NCI-H2227 (cell line): ENCODE results near the gene DNAH17.
"Not testable (repeated sequence)": the region's sequence is repeated elsewhere in the genome, so short reads cannot be mapped to it uniquely, and the experiment has no call there.

ENCODE experiments used
- DNase-seq: peaks from one replicate; lab custom pipeline; 2025; ENCODE audit not compliant: unreplicated experiment; lab: John Stamatoyannopoulos, UW

The DNAH17 gene

DNA sequence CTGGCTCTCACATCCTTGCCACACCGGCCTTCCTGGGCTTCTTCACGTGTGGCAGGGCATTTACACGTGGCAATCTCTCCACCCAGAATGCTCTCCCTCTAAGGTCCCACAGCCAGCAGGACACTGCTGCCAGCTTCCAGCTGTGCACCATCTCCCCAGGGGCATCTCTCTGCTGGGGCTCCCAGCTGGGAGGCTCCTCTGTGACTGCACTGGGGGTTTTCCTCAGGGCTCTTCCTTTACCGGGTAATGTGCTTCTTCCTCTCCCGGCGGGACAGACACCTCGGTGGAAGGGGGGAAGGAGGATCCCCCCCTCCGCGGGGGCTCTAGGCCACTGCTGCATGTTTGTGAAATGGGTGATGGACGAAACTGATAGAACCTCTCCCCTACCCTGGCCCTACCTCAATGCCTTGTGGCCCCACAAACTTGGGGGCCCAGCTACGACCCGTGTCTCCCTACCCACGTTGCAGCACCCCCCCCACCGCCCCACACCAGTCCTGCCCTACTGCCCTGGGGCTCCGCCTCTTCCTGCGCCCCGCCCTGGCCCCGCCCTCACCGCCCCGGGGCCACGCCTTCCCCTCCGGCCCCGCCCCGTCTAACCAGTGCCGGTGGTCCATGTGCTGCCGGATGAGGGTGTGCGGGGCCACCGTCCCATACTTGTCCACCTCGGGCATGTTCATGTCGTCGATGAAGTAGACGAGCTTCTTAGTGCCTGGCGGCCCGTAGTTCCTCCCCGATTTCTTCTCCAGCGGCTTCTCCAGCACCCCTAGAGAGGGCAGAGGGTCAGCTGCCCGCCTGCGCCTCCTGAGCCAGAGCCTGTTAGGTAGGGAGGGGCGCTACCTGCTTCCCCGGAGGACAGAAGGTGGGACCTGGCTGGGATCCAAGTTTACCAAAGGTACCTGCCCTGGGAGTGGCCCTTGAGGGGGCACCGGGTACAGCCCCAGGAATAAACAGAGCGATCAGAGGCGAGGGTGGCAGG, 92.6 kb downstream of the DNAH17 start:
- no peak for DNase-seq

DNA sequence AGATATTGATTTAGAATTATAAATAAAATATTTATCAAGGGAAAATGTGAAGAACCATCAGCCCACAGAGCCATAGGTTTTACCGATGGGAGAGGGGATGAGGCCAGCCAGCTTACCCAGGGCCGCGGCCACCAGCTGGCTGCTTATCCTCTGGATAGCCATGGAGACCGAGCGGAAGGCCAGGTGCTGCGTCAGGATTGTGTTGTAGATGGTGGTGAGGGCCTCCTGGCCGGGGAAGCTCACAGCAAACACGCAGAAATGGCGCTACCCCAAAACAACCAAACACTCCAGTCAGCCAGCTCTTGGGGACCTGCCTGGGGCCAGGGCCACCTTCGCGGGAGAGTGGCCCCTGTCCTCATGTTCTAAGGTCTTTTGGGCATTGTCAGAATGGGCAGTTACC, 97.8 kb downstream of the DNAH17 start:
- DNase-seq = no peak

DNA sequence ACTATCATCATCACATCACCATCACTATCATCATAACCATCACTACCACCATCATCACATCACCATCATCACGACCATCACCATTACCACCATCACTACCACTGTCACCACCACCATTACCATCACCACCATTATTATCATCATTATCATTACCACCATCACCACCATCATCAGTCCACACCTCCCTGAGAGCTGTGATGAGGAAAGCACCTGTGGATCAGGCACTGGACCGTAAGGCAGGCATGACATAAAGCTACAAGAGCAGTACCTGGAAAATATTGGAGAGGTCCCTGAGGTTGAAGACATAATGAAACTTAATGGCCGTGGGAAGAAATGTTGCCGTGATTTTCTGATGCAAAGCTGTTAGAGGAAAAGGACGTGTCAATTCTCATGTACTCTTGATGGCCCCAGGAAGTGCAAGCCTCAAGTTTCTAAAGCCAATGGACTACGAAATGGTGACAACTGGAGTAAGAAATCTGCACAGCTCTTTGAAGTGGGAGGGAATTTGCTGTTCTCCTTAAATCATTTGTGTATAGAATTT, 98.4 kb downstream of the DNAH17 start:
- DNase-seq = no peak

DNA sequence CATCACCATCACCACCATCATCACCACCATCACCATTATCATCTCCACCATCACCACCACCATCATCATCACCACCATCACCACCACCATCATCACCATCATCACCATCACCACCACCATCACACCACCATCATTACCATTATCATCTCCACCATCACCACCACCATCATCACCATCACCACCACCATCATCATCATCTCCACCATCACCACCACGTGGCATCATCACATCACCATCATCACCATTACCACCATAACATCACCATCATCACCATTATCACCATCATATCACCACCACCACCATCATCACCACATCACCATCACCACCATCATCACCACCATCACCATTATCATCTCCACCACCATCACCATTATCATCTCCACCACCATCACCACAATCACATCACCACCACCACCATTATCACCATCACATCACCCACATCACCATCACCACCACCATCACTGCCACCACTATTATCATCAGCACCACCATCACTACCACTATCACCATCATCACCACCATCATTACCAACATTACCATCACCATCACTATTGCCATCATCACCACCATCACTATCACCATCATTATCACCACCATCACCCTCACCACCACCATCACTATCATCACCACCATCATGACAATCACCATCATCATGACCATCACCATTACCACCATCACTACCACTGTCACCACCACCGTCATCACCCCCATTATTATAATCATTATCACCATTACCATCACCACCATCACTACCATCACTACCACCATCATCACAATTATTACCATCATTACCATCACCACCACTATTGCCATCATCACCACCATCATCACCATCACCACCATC, 99.1 kb downstream of the DNAH17 start:
- DNase-seq = no peak

DNA sequence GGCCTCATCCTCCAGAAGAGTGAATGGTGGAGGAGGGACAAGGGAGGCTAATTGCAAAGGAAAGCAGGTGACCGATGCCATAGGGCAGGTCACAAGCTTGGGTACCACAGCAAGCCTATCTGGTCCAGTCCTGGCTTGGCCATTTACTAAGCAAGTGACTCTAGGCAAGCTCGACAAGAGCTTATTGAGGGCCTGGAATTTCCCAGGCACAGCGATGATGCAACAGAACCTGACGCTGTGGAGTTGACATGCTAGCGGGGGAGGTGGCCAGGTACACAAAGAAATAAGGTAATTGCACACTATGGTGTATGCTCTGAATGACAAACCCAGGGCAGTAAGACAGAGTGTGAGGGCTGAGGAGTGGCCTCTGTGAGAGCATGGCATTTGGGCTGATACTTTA, 100.2 kb downstream of the DNAH17 start:
- no peak for DNase-seq

DNA sequence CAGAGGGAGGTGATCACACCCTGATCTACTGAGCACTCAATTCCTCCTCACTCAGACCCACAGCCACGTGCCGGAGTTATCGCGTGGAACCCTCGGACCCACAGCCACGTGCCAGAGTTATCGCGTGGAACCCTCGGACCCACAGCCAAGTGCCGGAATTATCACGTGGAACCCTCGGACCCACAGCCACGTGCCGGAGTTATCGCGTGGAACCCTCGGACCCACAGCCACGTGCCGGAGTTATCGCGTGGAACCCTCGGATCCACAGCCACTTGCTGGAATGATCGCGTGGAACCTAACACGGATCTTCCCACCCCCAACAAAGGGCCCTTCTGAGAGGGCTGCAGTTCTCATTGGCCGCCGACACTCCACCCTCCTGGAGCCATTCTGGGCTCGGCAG, 101.0 kb downstream of the DNAH17 start:
- DNase-seq = no peak

DNA sequence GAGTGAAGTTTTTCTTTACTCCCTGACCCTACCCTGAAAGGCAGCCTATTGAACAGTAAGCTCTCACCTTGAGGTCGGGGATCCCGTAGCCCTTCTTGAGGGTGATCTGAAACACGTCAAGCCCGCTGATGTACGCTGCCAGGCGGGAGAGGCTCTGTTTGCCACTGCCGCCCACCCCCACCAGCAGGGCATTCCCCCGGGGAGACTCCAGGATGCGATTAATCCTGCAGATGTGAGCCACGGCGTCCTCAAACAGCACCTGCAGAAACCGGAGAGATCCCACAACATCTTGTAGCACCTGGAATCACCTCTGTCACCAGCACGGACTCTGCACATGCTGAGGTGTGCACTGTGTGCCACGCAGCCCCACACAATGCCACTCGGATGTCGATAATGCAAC, 102.0 kb downstream of the DNAH17 start:
- no peak for DNase-seq

DNA sequence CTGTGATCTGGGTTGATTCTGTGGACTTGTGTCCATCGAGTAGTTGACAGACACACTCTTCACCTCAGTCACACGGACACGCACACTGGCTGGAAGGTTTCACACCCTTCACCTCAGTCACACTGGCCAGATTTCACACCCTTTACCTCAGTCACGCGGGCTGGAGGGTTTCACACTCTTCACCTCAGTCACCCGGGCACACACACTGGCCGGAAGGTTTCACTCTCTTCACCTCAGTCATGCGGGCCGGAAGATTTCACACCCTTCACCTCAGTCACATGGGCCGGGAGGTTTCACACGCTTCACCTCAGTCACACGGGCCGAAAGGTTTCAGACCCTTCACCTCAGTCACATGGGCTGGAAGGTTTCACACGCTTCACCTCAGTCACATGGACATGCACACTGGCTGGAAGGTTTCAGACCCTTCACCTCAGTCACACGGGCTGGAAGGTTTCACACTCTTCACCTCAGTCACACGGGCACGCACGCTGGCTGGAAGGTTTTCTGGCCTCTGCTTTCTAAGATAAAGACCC, 102.5 kb downstream of the DNAH17 start:
- DNase-seq = no peak

DNA sequence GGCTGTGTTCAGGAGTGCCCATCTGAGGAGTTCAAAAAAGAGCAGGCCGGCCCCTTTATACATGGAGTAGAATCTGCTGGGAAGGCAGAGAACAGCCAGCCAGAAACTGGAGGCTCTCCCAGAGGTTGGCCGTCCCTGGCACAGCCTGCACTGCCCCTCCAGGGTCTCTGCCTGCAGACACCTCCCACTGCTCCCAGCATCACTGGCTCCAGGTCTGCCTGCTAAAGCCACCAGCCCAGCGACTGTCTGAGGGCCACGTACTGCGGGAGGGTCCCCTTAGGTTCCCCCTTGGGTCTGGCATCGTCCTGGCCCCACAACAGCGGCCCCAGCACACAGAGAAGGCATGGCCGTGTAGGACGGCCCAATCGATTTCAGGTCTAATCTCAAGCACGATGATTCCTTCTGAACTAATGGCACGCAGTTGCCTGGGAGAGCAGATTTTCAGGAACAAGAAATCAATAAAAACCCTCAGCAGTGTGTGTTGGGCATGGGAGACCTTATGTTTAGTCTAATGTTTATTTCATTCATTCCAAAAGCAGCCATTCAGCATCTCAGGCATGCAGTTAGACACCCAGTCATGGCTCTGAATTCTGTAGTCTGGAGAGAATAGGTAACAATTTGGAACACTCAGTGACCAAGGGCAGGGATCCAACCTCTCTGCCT, 103.1 kb downstream of the DNAH17 start:
- DNase-seq = no peak

DNA sequence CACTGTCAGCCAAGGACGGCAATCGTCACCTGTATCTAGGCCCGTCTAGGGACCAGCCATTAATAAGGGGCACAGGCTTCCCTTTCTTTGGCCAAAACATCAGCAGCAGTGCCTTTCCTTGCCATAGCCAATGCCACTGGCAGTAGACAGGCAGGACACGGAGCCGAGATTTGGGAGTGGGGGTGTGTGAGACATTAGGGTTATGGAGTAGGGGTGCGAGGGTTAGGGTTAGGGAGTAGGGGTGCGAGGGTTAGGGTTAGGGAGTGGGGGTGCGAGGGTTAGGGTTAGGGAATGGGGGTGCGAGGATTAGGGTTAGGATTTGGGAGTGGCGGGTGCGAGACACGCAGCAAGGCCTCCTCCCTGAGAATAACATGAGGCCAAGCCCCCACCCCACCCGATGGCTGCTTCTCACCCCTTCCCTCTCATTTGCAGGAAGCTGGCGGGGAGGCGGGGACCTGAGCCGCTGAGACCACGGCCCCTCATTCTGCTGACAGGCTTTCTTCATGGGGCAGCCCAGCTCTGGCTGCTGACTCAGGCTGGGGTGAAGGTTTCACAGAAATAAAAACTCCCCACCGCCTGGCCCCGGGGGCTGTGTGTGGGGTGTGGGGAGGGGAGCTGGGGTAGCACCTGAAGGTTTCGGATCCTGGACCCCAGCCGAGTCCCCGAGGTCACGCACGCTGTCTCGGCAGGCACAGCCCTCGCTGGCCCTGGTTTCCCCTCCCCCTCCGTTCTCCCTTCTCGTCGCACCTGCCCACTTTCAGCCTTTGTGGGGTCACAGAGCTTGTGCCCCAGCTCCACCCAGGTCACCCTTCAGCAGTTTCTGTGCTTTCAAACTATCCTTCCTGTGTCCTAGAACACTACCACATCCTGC, 104.9 kb downstream of the DNAH17 start:
- no peak for DNase-seq

DNA sequence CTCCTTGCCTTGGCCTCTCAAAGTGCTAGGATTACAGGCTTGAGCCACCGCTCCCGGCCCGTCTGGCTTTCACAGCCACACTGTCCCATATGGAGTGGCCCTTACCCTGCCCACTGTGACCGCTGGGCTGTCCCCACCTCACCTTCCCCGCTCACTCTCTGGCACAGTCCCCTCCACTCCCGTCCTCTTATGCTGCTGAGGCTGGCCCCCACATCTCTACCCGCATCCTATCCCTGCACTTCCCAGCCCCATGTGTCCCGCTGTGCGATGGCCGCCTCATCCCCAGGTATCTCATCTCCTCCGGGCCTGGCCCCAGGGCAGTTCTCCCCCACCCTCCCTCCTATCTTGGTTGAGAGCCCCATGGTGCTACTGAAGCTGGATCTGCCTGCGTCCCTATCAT, 105.6 kb downstream of the DNAH17 start:
- DNase-seq = no peak

DNA sequence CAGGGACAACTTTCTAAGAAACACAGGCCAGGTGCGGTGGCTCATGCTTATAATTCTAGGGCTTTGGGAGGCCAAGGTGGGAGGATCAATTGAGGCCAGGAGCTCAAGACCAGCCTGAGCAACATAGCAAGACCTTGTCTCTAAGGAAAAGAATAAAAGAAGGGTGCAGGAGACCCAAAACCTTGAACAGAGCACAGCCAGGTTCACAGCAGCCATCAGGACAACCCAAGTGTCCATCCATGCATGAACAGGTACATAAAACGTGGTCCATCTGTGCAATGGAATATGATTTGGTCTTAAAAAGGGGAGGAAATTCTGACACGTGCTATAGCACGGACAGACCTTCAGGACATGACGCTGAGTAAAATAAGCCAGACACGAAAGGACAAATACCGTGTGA, 107.8 kb downstream of the DNAH17 start:
- no peak for DNase-seq

DNA sequence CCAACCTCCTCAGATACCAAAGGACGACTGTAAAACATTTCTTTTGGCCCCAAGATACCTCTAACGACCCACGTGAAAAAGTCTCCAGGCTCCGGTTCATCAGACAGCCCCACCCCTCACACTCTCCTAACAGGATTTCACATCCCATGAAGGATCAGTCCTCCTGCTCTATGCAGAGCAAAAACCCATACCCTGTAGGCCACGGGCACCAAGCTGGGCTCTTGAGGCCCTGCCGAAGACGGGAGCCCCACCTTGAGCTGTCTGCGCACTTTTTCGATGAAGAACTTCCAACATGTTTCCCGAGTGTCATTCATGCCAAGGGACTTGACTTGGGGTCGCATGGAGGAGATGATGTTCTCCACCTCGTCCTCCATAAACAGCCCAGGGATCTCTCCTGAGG, 108.8 kb downstream of the DNAH17 start:
- no peak for DNase-seq

DNA sequence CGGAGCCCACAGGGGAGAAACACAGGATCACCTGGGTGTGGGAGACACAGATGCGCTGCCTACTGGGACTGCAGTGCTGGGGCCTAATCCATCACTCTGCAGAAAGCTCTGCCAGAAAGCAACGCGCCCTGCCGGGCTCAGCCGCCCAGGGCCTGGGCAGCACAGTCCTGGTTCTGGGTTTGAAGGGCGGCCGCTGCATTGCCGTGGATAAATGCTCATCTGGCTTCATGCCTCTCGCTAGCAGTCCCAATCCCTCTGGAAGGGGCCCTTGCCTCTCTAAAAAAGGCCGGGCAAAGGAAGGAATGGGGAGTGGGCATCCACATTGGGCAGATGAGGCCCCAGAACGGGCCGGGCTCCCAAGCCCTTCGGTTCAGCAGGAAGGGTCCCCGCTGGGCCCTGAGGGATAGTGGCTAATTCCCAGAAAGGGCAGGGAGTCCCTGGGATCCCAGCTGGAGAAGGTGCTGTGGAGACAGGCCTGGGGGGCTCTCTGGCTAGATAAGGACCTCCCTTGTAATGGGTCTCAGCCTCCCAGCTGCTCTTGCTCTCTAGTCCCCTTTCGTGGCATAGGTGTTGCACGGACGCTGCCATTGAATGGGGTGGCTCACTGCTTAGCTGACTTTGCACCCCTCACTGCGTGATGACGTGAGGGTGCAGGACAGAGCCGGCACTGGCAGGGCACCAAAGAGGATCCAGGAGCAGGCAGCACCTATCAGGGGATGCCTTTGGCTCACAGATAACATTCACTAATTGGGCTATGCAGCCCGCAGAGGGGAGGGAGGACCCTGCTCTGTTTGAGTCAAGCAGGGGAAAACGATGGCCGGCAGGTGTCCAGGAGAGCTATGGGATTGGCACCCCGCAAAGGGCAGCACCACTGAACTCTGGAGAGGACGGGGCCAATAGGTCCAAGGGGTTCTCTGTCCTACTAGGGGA, 110.1 kb downstream of the DNAH17 start:
- DNase-seq = no peak

DNA sequence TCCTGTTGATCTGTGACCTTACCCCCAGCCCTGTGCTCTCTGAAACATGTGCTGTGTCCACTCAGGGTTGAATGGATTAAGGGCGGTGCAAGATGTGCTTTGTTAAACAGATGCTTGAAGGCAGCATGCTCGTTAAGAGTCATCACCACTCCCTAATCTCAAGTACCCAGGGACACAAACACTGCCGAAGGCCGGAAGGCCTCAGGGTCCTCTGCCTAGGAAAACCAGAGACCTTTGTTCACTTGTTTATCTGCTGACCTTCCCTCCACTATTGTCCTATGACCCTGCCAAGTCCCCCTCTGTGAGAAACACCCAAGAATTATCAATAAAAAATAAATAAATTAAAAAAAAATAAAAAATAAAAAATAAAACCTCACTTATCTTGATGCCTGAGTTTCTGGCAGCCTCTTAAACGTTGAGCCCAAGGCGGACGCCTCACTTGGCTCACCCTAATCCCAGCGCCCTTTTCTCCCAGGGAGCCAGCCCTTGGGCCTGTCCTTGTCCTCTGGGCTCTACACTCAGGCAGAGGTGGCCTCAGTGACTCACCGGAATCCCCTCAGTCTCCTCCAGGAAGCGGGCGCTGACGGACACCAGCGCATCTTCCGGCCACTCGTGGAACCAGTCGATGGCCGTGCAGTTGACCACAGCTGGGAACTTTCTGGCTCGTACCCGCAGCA, 110.9 kb downstream of the DNAH17 start:
- DNase-seq = not testable (repeated sequence)

DNA sequence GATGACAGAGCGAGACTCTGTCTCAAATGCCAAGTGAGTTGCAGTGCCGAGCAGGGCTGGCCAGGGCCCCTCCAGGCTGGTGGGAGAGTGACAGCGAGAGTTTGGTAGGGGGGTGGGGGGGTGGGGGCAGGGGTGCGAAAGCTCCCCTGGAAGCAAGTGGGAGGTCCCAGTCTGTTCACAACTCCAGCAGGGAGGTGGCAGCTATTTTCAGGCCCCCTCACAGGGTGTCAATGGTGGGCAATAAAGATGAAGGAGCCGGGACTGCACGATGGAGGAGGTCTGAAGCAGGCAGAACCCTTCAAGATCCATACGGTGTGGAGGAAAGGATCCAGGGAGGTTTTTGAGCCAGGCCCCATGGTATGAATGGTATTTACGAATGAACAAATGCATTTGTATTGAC, 115.0 kb downstream of the DNAH17 start:
- DNase-seq = no peak

DNA sequence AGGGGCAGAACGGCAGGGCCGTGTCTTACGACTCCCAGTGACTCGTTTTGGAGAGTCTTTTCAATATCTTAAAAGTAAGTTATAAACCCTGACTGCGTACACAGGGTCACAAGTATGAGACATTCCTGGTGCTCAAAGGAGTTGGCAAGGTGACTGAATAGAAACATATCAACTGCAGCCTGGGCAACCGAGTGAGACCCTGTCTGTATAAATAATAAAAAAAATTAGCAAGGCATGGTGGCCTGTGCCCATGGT, 115.5 kb downstream of the DNAH17 start:
- no peak for DNase-seq

DNA sequence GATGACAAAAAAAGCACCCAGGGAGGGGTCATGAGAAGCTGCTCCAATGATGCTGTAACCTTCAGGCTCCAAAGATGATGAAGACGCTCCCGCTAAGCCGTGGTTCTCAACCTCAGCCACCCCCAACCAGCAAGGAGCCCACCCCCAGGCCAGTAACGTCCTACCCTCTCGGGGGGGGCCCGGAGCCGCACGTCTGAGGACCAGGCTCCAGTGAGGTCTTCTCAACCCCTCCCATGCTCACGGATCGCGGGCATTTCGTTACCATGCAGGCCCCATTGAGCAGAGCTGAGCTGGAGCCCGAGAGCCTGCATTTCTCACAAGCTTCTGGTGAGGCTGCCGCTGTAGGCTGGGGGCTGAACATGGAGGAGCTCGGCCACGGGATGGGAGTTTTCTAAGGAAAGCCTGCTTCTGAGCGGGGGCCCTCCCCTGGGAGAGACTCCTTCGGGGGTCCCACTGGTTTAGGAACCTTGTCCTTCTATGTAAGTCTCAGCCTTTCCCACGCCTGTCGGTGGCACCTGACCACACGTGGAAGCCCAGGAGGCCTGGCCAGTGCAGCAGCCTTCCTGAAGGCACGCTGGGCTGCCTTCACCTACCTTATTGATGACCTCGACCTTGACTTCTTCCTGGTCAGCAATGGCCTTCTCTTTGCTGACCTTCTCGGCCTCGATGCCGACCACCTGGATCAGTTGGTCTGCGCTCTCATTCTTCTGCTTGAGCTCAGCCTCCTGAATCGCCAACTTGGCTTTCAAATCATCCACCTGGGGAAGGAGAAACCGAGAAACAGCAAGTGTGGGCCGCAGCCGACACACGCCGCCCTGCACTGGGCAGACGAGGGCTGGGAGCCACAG, 116.0 kb downstream of the DNAH17 start:
- DNase-seq = no peak
